Caco-2 (cell line): ENCODE data around the gene UXS1. TPM values are rescaled to one million over a fixed set of nuclear protein-coding genes. Genes with fewer than 3 reads are reported as not detected.

Experiments
- BruUV-seq: library from RNA; stranded (reverse); fragments of 400-500 nt; replicated peaks from 2 replicates; lab custom pipeline; 2021; lab: Mats Ljungman, UMichigan
- CTCF ChIA-PET: fragments of 300-600 bp; sonication (Branson Sonifier 250); formaldehyde crosslinking; loops from one replicate; lab custom pipeline; 2022; ENCODE audit warnings: antibody characterized with exemption; lab: Charles Lee
- POLR2A ChIA-PET: fragments of 300-600 bp; sonication (Branson Sonifier 250); formaldehyde crosslinking; loops from one replicate; lab custom pipeline; 2022; ENCODE audit warnings: antibody characterized with exemption; lab: Charles Lee
- DNase-seq, 2 experiments: peaks; one replicate each; pipeline versions ENCODE4 v3.0.0 to v3.0.0-alpha.2; 2020 to 2022
- H3K27me3 ChIP-seq: replicated peaks from 2 replicates; pipeline ENCODE4 v1.6.0; 2011; ENCODE audit warnings: low read length; ENCODE audit not compliant: control insufficient read depth, insufficient read depth
- H3K36me3 ChIP-seq: 2 replicates; pipeline ENCODE4 v1.5.1; 2011; ENCODE audit warnings: low read length; ENCODE audit not compliant: control insufficient read depth, insufficient read depth
- H3K4me1 ChIP-seq: fragments of 250-450 bp; sonication (Bioruptor Pico); 2 replicates; pipeline ENCODE4 v1.5.1; 2020; ENCODE audit warnings: mild to moderate bottlenecking
- H3K4me3 ChIP-seq: 2 replicates; pipeline ENCODE4 v1.5.1; 2011; ENCODE audit warnings: low read depth, mild to moderate bottlenecking, control low read depth, low read length
- H3K9me3 ChIP-seq: fragments of 250-450 bp; sonication (Bioruptor Pico); 2 replicates; pipeline ENCODE4 v1.5.1; 2020; ENCODE audit warnings: mild to moderate bottlenecking, moderate library complexity
- H3K27ac Mint-ChIP-seq: one replicate; pipeline ENCODE4 v1.8.0; 2022; ENCODE audit warnings: mixed read lengths; ENCODE audit not compliant: unreplicated experiment
- H3K27me3 Mint-ChIP-seq: one replicate; pipeline ENCODE4 v1.8.0; 2022; ENCODE audit warnings: mixed read lengths; ENCODE audit not compliant: insufficient read depth, unreplicated experiment
- H3K36me3 Mint-ChIP-seq: one replicate; pipeline ENCODE4 v1.8.0; 2022; ENCODE audit warnings: mild to moderate bottlenecking, mixed read lengths; ENCODE audit not compliant: insufficient read depth, unreplicated experiment
- H3K4me1 Mint-ChIP-seq: one replicate; pipeline ENCODE4 v1.8.0; 2022; ENCODE audit warnings: low read depth, mixed read lengths; ENCODE audit not compliant: unreplicated experiment
- H3K4me3 Mint-ChIP-seq: one replicate; pipeline ENCODE4 v1.8.0; 2022; ENCODE audit warnings: mild to moderate bottlenecking, moderate library complexity, mixed read lengths; ENCODE audit not compliant: unreplicated experiment
- H3K9me3 Mint-ChIP-seq: one replicate; pipeline ENCODE4 v1.8.0; 2022; ENCODE audit warnings: mixed read lengths; ENCODE audit not compliant: unreplicated experiment
- intact Hi-C: fragments of 100-400 bp; cut with micrococcal nuclease; formaldehyde crosslinking; loops from one replicate; pipeline ENCODE4 v1.10.0; 2022; ENCODE audit not compliant: unreplicated experiment
- total RNA-seq: library from RNA; stranded (reverse); gene quantifications from 2 replicates; pipeline ENCODE4 v1.2.3, GENCODE V29; 2022
- TF ChIP-seq, protein P1 (sequence below), 2 experiments: fragments of 200-600 bp in 1 of 2; IDR thresholded peaks; 1 replicate in 1 of 2; 2 replicates in 1 of 2; pipeline versions ENCODE4 v1.5.1 to v1.8.0; 2011 to 2022; ENCODE audit warnings: antibody characterized with exemption in 1 of 2, control low read depth in 1 of 2, inconsistent platforms in 1 of 2, low read depth in 1 of 2, low read length in 1 of 2, mild to moderate bottlenecking in 1 of 2, moderate library complexity in 1 of 2; ENCODE audit not compliant: insufficient read depth in 1 of 2, severe bottlenecking in 1 of 2, unreplicated experiment in 1 of 2

UXS1 gene
- total RNA-seq, 1 experiment from 2014 or later = 72.7 TPM

DNA sequence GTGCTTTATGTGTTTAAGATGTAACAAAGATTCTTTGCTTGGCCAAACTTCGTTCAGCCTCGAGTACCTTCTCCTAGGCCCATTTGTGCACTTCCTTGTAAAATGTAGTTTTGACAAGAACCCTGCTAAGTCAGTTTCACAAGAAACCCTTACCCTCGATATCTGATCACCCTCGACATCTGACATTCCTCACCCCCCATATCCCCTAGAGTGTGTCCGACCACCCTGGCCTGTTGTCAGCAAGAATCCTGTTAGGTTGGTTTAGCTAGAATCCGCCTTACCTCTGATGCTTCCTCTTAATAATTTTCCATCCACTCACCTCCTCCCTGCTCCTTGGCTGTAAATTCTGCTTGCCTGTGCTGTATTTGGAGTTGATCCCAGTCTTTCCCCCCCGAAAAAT is 85.3 kb downstream of the UXS1 start:
- no TSS peak for BruUV-seq
- H3K27ac Mint-ChIP-seq = no peak overlapping the region
- Histone ChIP-seq H3K27me3 (no peaks in the 10 kb centered on the region), H3K36me3 (peaks cover 5% of the 10 kb centered on the region; the same call in 1 of the 2 replicates), H3K4me1 (peaks cover 9% of the 10 kb centered on the region), H3K9me3 (no peaks in the 10 kb centered on the region), H3K4me3 (no peak overlapping the region)
- intact Hi-C loops = loop anchor here (2.0 kb wide), 1 partner anchor 84 kb away; no protein-coding TSS in a partner anchor
- CTCF ChIA-PET = interaction anchor here (0.6 to 1.1 kb wide), 2 partner anchors 84 to 466 kb away, joined by 3 to 6 read pairs; no protein-coding TSS in a partner anchor
- peaks cover 32% of the 10 kb centered on the region for H3K36me3 Mint-ChIP-seq
- H3K4me3 Mint-ChIP-seq = no peak overlapping the region
- DNase-seq = no peak
- POLR2A ChIA-PET = no interaction called here
- no peaks in the 10 kb centered on the region for H3K9me3 Mint-ChIP-seq
- TF ChIP-seq, protein P1, sequence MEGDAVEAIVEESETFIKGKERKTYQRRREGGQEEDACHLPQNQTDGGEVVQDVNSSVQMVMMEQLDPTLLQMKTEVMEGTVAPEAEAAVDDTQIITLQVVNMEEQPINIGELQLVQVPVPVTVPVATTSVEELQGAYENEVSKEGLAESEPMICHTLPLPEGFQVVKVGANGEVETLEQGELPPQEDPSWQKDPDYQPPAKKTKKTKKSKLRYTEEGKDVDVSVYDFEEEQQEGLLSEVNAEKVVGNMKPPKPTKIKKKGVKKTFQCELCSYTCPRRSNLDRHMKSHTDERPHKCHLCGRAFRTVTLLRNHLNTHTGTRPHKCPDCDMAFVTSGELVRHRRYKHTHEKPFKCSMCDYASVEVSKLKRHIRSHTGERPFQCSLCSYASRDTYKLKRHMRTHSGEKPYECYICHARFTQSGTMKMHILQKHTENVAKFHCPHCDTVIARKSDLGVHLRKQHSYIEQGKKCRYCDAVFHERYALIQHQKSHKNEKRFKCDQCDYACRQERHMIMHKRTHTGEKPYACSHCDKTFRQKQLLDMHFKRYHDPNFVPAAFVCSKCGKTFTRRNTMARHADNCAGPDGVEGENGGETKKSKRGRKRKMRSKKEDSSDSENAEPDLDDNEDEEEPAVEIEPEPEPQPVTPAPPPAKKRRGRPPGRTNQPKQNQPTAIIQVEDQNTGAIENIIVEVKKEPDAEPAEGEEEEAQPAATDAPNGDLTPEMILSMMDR (IDR thresholded peaks at IDR 0.05; ENCODE audit: insufficient read depth in 1 of 2, low read depth in 1 of 2, low read length in 1 of 2, severe bottlenecking in 1 of 2, unreplicated experiment in 1 of 2) = no peak
- H3K27me3 Mint-ChIP-seq = no peaks in the 10 kb centered on the region
- H3K4me1 Mint-ChIP-seq = peaks cover 7% of the 10 kb centered on the region

DNA sequence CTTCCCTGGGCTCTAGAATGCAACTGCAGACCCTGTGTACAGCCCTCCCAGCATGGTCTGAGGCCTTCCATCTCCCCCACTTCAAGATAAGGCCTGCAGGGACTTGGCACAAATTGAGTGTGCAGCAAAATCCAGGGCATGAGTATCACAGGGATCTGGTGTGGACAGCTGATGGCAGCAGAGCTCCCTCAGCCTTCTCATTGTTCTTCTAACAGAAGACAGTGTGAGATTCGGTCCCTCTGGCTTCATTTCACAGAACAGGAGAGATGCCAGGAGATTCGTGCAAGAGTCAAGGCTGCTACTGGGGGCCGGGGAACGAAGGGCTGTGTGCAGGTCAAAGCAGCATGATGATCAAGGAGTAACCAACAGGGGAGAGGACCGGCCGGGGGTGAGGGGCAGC is 85.8 kb downstream of the UXS1 start:
- no peak overlapping the region for H3K4me3 ChIP-seq
- H3K4me1 ChIP-seq = peaks cover 4% of the 10 kb centered on the region
- peak in 1 of 2 experiments; percentile 21 for DNase-seq
- CTCF ChIA-PET = interaction anchor here (0.6 to 1.1 kb wide), 2 partner anchors 85 to 225 kb away, joined by 3 to 6 read pairs; no protein-coding TSS in a partner anchor
- POLR2A ChIA-PET = no interaction called here
- BruUV-seq = no TSS peak
- Mint-ChIP-seq H3K4me1 (peaks cover 4% of the 10 kb centered on the region), H3K27me3 (no peaks in the 10 kb centered on the region), H3K27ac (no peak overlapping the region), H3K36me3 (peaks cover 34% of the 10 kb centered on the region), H3K4me3 (no peak overlapping the region), H3K9me3 (no peaks in the 10 kb centered on the region)
- intact Hi-C loops = loop anchor here (2.0 kb wide), 1 partner anchor 84 kb away; no protein-coding TSS in a partner anchor
- H3K27me3 ChIP-seq = no peaks in the 10 kb centered on the region
- H3K36me3 ChIP-seq = peaks cover 5% of the 10 kb centered on the region; the same call in 1 of the 2 replicates
- H3K9me3 ChIP-seq = no peaks in the 10 kb centered on the region
- TF ChIP-seq, protein P1 (IDR thresholded peaks at IDR 0.05; ENCODE audit: insufficient read depth in 1 of 2, low read depth in 1 of 2, low read length in 1 of 2, severe bottlenecking in 1 of 2, unreplicated experiment in 1 of 2) = peak in 1 of 2 experiments; percentile 40

DNA sequence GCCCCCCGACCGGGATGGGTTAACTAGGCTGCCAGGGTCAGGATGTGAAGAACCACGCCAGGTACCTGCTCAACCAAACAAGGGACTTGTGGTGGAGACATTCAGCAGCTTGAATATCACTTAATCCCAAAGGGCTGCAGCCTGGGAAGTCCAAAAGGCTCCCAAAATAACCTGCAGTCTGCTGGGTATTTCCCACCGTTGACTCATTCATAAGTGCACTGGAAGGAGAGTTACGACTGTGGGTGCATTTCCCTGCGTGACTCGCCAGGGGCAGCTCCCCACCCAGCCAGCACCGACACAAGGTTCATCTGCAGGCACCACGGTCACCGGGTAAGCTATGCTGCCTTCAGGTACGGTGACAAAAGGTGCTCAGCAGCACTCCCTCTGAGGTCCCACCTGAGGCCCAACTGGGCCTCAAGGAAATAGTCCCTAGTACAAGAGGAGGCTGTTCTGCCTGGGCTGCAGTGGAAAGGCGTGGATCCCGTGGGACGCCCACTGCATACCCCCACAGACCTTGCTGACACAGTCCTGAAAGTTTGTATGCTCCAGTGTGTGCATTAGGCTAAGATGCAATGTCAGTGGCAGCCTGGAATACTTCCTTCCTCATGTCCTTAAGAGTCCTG is 86.5 kb downstream of the UXS1 start:
- peaks cover 40% of the 10 kb centered on the region for H3K36me3 Mint-ChIP-seq
- Histone ChIP-seq H3K4me1 (no peaks in the 10 kb centered on the region), H3K27me3 (no peaks in the 10 kb centered on the region), H3K36me3 (peaks cover 5% of the 10 kb centered on the region; the same call in 1 of the 2 replicates), H3K9me3 (no peaks in the 10 kb centered on the region), H3K4me3 (no peak overlapping the region)
- H3K27me3 Mint-ChIP-seq = no peaks in the 10 kb centered on the region
- intact Hi-C loops = loop anchor here (2.0 kb wide), 1 partner anchor 85 kb away; no protein-coding TSS in a partner anchor
- H3K9me3 Mint-ChIP-seq = no peaks in the 10 kb centered on the region
- no peak overlapping the region for H3K4me3 Mint-ChIP-seq
- DNase-seq = no peak
- ChIA-PET POLR2A (no interaction called here), CTCF (interaction anchor here (0.6 kb wide), 1 partner anchor 226 kb away, joined by 3 read pairs; no protein-coding TSS in a partner anchor)
- TF ChIP-seq, protein P1 (IDR thresholded peaks at IDR 0.05; ENCODE audit: insufficient read depth in 1 of 2, low read depth in 1 of 2, low read length in 1 of 2, severe bottlenecking in 1 of 2, unreplicated experiment in 1 of 2) = no peak
- H3K4me1 Mint-ChIP-seq = no peaks in the 10 kb centered on the region
- no peak overlapping the region for H3K27ac Mint-ChIP-seq
- no TSS peak for BruUV-seq
